ENCODE data around the gene PLAC1. TPM values are rescaled to one million over a fixed set of nuclear protein-coding genes. Genes with fewer than 3 reads are reported as not detected.

The PLAC1 gene
- polyA plus RNA-seq, 1 experiment, result 0.43 TPM

- CTCF ChIA-PET, result interaction anchor here (0.9 kb wide), 1 partner anchor 220 kb away, joined by 3 read pairs; no protein-coding TSS in a partner anchor
- Histone ChIP-seq H3K36me3 (ENCODE audit: control insufficient read depth, insufficient read depth, low read length) (peaks cover 2% of the 10 kb centered on the region; the same call in 1 of the 2 replicates), H3K27me3 (ENCODE audit: control insufficient read depth, insufficient read depth, low read length) (no peaks in the 10 kb centered on the region), H3K4me3 (ENCODE audit: low read depth, low read length) (no peak overlapping the region)
- TF ChIP-seq, protein P1, sequence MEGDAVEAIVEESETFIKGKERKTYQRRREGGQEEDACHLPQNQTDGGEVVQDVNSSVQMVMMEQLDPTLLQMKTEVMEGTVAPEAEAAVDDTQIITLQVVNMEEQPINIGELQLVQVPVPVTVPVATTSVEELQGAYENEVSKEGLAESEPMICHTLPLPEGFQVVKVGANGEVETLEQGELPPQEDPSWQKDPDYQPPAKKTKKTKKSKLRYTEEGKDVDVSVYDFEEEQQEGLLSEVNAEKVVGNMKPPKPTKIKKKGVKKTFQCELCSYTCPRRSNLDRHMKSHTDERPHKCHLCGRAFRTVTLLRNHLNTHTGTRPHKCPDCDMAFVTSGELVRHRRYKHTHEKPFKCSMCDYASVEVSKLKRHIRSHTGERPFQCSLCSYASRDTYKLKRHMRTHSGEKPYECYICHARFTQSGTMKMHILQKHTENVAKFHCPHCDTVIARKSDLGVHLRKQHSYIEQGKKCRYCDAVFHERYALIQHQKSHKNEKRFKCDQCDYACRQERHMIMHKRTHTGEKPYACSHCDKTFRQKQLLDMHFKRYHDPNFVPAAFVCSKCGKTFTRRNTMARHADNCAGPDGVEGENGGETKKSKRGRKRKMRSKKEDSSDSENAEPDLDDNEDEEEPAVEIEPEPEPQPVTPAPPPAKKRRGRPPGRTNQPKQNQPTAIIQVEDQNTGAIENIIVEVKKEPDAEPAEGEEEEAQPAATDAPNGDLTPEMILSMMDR (IDR thresholded peaks at IDR 0.05; ENCODE audit: insufficient read depth, low read depth, low read length), result no peak
- POLR2A ChIA-PET, result no interaction called here
- DNase-seq (ENCODE audit: low read depth), result no peak
Observed at GRCh38 chrX:134543288-134543687, 115.0 kb downstream of the PLAC1 start.

- CTCF ChIA-PET, result interaction anchor here (0.9 kb wide), 1 partner anchor 220 kb away, joined by 3 read pairs; no protein-coding TSS in a partner anchor
- TF ChIP-seq, protein P1 (IDR thresholded peaks at IDR 0.05; ENCODE audit: insufficient read depth, low read depth, low read length), result no peak
- POLR2A ChIA-PET, result no interaction called here
- H3K4me3 ChIP-seq (ENCODE audit: low read depth, low read length), result no peak overlapping the region
- H3K27me3 ChIP-seq (ENCODE audit: control insufficient read depth, insufficient read depth, low read length), result no peaks in the 10 kb centered on the region
- DNase-seq (ENCODE audit: low read depth), result no peak
- H3K36me3 ChIP-seq (ENCODE audit: control insufficient read depth, insufficient read depth, low read length), result peaks cover 2% of the 10 kb centered on the region; the same call in 1 of the 2 replicates
Observed at GRCh38 chrX:134542485-134542884, 115.8 kb downstream of the PLAC1 start.

DNA sequence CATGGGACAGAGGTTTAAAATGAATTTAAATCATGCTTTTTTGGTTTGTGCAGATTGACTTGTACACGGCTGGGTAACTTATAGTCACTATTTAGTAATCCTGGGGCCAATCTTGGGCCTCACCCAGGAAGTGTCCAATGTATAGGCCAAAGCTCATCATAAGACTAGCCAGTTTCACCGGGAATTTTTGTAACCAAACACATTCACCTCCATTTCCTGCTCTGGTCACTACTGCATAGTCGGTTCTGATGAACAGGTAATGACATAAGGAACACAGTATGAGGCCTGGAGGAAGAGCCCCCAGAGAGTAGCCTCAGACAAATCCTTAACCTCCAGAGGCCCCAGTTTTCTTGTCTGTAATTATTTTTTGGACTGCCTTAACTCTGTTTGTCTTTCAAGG is 116.4 kb downstream of the PLAC1 start:
- no peak for DNase-seq (ENCODE audit: low read depth)
- TF ChIP-seq, protein P1 (IDR thresholded peaks at IDR 0.05; ENCODE audit: insufficient read depth, low read depth, low read length), result no peak
- H3K36me3 ChIP-seq (ENCODE audit: control insufficient read depth, insufficient read depth, low read length), result peaks cover 2% of the 10 kb centered on the region; the same call in 1 of the 2 replicates
- CTCF ChIA-PET, result no interaction called here
- no peaks in the 10 kb centered on the region for H3K27me3 ChIP-seq (ENCODE audit: control insufficient read depth, insufficient read depth, low read length)
- POLR2A ChIA-PET, result no interaction called here
- H3K4me3 ChIP-seq (ENCODE audit: low read depth, low read length), result no peak overlapping the region

- POLR2A ChIA-PET, result no interaction called here
- H3K36me3 ChIP-seq (ENCODE audit: control insufficient read depth, insufficient read depth, low read length), result no peaks in the 10 kb centered on the region
- DNase-seq (ENCODE audit: low read depth), result no peak
- CTCF ChIA-PET, result no interaction called here
- H3K27me3 ChIP-seq (ENCODE audit: control insufficient read depth, insufficient read depth, low read length), result no peaks in the 10 kb centered on the region
- no peak overlapping the region for H3K4me3 ChIP-seq (ENCODE audit: low read depth, low read length)
- TF ChIP-seq, protein P1 (IDR thresholded peaks at IDR 0.05; ENCODE audit: insufficient read depth, low read depth, low read length), result no peak
Observed at GRCh38 chrX:134538316-134538715, 120.0 kb downstream of the PLAC1 start.

DNA sequence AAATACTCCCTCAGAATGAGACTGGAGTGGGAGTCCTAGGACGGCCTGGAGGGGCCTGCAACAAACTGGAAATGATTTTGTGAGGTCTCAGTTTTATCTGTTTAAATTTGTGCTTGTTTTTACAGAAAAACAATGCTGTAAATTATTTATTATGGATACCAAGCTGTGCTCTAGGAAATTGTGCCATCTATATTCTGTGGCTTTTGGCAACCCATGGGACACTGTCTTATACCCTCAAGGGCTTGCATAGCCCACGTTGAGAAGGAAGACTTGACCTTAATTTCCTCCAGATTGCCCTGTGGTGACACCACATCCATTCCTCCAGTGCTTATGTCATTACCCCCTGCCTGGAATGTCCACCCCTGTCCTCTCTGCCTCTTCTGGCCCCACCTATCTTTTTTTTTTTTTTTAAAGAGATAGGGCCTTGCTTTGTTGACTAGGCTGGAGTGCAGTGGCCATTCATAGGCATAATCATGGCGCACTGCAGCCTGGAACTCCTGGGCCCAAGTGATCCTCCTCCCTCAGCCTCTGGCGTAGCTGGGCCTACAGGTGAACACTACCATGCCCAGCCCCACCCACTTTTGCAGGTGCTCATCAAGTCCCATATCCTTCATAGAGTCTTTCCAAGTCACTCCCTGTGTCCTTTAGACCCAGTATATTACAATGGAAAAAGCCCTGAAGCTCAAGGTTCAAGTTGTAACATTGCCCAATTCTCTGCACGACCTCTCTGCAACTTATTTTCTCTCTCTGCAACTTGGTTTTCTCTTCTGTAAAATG is 120.9 kb downstream of the PLAC1 start:
- peak; percentile 59 for DNase-seq (ENCODE audit: low read depth)
- no peaks in the 10 kb centered on the region for H3K36me3 ChIP-seq (ENCODE audit: control insufficient read depth, insufficient read depth, low read length)
- ChIA-PET CTCF (no interaction called here), POLR2A (no interaction called here)
- TF ChIP-seq, protein P1 (IDR thresholded peaks at IDR 0.05; ENCODE audit: insufficient read depth, low read depth, low read length), result no peak
- no peaks in the 10 kb centered on the region for H3K27me3 ChIP-seq (ENCODE audit: control insufficient read depth, insufficient read depth, low read length)
- no peak overlapping the region for H3K4me3 ChIP-seq (ENCODE audit: low read depth, low read length)
